HCT116 (cell line): ENCODE measurements around the gene CLIP2.

Experiments used
- FOSL1 ChIP-seq: IDR thresholded peaks from 2 replicates; pipeline ENCODE4 v1.6.1; 2012; ENCODE audit warnings: low read depth
- JUND ChIP-seq: IDR thresholded peaks from 2 replicates; pipeline ENCODE4 v1.6.1; 2012
- TF ChIP-seq, protein P1 (sequence below), 3 experiments: fragments of 200-600 bp in 1 of 3; sonication (generic) in 1 of 3; IDR thresholded peaks in 2 of 3; conservative IDR thresholded peaks in 1 of 3; 2 replicates each; pipeline ENCODE4 v1.5.1; 2012 to 2017; ENCODE audit warnings: low read depth in 2 of 3, low read length in 2 of 3, antibody characterized with exemption in 1 of 3, borderline replicate concordance in 1 of 3, control low read depth in 1 of 3, mild to moderate bottlenecking in 1 of 3, mixed read lengths in 1 of 3, mixed run types in 1 of 3, moderate library complexity in 1 of 3; ENCODE audit not compliant: insufficient read depth in 1 of 3

DNA sequence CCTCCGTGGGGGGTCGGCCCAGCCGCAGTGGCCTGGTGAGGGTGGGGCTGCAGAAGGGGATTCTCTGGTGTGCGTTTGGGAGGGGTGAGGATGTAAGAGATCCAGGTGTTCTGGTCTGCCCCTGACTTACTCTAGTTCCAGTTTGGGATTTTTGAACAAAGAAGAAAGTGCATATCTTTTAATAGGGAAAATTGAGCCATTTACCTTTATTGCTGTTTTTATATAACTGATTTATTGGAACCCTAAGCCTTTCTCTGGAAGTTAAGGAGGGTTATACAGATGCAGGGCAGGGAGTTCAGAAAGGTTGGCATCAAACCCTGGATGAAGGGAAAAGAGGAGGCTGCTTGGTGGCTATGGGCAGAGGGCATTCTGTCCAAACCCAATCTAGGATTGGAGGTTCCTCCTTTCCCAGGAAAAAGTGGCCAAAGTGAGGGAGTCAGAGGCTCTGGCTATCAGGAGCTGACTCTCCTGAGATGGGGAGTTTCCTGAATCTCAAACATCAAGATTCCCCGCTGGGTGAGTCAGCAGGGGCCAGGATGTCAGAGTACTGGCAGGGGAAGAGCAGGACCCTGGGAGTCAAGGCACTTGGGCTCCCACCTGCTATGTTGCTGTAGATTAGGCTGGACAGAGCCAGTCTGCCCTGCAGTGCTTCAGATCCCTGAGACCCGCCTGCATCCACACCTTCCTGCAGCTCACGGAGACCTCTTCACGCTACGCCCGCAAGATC, 67.5 kb downstream of the CLIP2 start:
- no peak for TF ChIP-seq FOSL1
- no peak for TF ChIP-seq JUND
- TF ChIP-seq, protein P1, sequence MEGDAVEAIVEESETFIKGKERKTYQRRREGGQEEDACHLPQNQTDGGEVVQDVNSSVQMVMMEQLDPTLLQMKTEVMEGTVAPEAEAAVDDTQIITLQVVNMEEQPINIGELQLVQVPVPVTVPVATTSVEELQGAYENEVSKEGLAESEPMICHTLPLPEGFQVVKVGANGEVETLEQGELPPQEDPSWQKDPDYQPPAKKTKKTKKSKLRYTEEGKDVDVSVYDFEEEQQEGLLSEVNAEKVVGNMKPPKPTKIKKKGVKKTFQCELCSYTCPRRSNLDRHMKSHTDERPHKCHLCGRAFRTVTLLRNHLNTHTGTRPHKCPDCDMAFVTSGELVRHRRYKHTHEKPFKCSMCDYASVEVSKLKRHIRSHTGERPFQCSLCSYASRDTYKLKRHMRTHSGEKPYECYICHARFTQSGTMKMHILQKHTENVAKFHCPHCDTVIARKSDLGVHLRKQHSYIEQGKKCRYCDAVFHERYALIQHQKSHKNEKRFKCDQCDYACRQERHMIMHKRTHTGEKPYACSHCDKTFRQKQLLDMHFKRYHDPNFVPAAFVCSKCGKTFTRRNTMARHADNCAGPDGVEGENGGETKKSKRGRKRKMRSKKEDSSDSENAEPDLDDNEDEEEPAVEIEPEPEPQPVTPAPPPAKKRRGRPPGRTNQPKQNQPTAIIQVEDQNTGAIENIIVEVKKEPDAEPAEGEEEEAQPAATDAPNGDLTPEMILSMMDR (IDR thresholded peaks at IDR 0.05 in 2 of 3, conservative IDR thresholded peaks at IDR 0.05 in 1 of 3; ENCODE audit: borderline replicate concordance in 1 of 3, insufficient read depth in 1 of 3, low read depth in 2 of 3, low read length in 2 of 3): no peak
